HG03558 (cell line): ENCODE data around the gene TRAFD1.
"Not testable (repeated sequence)": the region's sequence is repeated elsewhere in the genome, so short reads cannot be mapped to it uniquely, and the experiment has no call there.

Experiments used
- ATAC-seq: cut with Tn5 transposase; IDR thresholded peaks from one replicate; pipeline ENCODE4 v1.9.1; 2021; ENCODE audit warnings: moderate number of reproducible peaks; ENCODE audit not compliant: unreplicated experiment; ENCODE audit errors: extremely low read depth

TRAFD1 gene, protein sequence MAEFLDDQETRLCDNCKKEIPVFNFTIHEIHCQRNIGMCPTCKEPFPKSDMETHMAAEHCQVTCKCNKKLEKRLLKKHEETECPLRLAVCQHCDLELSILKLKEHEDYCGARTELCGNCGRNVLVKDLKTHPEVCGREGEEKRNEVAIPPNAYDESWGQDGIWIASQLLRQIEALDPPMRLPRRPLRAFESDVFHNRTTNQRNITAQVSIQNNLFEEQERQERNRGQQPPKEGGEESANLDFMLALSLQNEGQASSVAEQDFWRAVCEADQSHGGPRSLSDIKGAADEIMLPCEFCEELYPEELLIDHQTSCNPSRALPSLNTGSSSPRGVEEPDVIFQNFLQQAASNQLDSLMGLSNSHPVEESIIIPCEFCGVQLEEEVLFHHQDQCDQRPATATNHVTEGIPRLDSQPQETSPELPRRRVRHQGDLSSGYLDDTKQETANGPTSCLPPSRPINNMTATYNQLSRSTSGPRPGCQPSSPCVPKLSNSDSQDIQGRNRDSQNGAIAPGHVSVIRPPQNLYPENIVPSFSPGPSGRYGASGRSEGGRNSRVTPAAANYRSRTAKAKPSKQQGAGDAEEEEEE

DNA sequence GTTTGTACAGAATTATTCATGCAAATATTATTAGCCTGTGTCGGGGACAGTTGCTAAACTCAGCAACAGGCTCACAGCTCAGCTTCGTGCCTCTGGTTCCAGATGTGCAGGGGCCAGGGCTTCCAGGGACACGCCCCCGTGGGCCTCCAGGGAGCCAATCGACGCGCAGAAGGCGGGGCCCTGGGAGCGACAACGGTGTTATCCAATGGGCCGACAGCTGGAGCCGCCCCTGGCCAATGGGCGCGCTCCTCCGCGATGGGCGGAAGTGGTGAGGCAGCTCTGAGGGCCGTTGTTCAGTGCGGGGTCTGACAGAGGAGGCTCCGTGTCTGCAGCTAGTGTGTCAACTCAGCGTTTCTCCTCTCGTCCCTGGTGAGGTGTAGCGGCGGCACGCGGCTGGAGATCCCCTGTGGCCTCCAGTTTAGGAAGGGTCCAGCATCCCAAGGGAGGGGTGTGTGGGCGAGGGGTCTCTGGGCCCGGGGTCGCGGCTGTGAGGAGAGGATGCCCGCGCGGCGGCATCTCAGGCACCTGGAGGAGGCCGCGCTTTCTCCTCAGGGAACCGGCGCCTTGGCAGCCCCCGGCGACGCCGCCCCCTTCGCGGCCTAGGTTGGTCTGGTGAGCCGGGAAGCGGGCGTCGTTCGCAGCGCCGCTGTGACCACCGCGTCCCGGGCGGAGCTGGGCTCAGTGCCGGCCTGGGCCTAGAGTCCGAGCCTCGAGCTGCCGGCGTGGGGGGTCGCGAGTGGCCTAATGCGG lies at the start of gene TRAFD1:
Gene TRAFD1 (plus strand): TSS at position 311 of the 750 bp plus-strand sequence. CDS start 4,963 bp downstream, outside the sequence.
- ATAC-seq: peak; percentile 74

DNA sequence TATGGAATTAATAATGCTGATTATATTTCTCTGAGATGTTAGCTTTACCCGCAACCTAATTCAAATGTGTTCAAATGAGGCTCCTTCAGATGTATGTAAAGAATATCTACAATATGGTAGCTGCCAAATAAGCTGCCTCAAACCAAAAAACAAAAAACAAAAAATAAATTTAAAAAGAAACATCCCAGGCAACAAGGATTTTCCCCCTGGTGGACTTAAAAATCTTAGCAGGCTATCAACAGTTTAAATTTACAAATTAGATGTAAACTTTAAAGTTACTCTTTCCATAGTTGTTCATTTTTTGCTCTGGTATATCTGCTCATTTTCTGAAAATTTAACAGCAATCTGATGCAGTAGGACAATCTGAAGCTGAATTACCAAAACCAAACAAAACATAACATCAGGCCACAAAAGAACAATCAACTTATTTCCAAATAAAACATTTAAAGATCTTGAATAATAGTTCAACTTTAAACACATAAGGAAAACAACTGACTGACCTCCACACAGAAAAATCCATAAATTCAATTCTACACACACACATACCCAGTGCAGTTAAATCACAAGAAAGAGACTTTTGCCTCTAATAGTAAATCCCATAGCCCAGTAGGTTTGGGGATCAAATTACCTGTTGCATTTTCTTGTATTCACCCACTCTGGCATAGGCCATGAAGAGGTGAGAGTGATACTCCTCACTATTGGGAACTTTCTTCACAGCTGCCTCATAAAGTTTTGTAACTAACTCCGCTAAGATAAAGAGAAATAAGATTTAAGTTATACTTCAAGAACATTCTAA lies 38.1 kb upstream of the TRAFD1 start:
- no peak for ATAC-seq

DNA sequence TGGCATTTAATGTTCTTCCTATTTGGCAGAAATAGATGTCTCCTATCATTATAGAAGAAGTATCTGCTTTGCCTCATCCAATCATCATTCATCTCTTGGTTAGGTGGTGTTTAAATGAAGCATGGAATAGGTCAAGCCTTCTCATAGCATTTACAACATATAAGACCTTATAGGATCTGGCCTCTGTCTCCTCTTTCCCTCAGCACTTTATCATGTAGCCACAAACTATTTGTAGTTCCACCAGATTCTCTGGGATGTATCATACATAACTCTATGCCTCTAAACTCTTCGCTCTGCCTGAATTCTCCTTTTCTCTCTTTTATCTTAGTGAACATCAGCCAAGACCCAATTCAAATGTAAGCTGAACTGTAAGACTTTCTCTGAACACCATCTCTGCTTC lies 37.5 kb upstream of the TRAFD1 start:
- no peak for ATAC-seq

DNA sequence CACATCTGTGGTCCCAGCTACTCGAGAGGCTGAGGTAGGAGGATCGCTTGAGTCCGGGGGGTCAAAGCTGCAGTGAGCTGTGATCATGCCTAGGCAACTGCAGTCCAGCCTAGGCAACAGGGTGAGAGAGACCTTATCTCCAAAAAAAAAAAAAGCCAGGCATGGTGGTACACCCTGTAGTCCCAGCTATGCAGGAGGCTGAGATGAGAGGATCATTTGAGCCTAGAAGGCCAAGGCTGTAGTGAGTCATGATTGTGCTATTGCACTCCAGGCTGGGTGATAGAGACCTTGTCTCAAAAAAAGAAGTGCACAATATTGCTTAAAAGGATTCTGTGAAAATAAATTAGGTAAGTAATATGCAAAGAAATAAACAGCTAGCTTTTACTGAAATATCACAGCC lies 33.8 kb upstream of the TRAFD1 start:
- ATAC-seq: no peak

DNA sequence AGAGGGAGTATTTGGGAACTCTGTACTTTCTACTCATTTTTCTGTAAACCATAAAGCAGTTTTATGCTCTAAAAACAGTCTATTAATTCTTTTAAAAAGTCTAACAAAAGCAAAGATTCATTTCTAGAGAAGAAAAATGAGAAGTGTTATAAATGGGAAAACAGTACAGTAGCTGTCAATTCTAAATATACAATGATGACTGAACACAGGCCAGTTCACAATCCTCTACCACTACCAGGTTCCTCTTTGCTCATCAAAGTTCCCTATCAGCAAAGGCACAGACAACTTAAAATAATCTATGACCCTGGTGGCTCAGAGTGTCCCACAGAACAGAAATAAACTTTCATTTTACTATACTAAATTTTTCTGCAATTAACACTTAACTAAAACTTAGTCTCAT lies 29.3 kb upstream of the TRAFD1 start:
- no peak for ATAC-seq

DNA sequence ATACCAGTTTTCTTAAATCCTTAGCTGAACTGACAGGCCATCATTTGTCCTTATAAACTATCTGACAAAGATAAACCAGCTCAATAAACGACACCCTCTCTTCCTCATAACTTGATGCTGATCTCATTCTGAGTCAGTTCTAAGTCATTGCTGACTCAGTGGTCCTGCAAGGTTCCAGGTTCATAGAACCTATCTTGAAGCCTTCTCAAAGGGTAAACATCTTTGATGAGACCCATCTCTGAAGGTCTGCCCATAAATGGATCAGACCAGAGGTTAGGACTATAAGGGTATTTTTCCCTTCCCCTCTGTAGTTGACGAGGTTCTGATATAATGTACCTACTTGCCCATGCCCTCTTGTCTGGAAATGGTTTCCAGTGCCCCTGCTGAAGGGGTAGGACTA lies 28.7 kb upstream of the TRAFD1 start:
- no peak for ATAC-seq

DNA sequence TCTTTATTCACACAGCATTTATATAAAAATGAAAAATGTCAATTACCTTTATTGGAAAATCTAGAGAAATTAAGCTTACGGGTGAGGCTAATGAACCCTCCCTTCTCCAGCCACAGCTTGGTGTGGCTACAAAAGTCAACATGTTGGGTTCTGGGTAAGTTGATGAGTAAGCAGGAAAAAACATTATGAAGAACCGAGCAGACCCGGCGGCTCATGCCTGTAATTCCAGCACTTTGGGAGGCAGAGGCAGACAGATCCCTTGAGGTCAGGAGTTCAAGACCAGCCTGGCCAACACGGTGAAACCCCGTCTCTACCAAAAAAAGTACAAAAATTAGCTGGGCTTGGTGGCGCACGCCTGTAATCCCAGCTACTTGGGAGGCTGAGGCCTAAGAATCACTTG lies 27.7 kb upstream of the TRAFD1 start:
- no peak for ATAC-seq

DNA sequence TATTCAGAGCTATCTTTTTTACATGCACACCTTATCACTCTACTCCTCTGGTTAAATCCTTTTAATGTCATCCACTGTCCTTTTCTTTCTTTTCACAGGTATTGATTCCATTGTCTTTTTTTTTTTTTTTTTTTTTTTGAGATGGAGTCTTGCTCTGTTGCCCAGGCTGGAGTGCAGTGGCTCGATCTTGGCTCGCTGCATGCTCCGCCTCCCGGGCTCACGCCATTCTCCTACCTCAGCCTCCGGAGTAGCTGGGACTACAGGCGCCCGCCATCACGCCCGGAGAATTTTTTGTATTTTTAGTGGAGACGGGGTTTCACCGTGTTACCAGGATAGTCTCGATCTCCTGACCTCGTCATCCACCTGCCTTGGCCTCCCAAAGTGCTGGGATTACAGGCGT lies 24.9 kb upstream of the TRAFD1 start:
- ATAC-seq: not testable (repeated sequence)

DNA sequence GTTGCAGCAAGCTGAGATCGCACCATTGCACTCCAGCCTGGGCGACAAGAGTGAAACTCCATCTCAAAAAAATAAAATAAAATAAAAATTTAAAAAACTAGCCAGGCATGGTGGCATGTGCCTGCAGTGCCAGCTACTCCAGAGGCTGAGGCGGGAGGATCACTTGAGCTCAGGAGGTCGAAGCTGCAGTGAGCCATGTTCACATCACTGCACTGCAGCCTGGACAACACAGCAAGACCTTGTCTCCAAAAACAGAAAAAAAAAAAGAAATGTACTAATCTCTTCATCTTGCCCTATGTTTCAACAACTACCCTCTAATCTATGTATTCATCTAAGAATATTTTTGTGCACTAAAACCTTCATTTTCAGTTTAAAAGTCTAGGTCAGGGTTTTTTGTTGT lies 23.2 kb upstream of the TRAFD1 start:
- no peak for ATAC-seq

DNA sequence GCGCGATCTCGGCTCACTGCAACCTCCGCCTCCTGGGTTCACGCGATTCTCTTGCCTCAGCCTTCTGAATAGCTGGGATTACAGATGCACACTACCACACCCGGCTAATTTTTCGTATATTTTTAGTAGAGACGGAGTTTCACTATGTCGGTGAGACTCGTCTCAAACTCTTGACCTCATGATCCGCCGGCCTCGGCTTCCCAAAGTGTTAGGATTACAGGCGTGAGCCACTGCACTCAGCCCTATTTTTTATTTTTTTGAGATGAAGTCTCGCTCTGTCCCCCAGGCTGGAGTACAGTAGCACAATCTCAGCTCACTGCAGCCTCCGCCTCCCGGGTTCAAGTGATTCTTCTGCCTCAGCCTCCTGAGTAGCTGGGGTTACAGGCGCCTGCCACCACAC lies 22.6 kb upstream of the TRAFD1 start:
- ATAC-seq: not testable (repeated sequence)

DNA sequence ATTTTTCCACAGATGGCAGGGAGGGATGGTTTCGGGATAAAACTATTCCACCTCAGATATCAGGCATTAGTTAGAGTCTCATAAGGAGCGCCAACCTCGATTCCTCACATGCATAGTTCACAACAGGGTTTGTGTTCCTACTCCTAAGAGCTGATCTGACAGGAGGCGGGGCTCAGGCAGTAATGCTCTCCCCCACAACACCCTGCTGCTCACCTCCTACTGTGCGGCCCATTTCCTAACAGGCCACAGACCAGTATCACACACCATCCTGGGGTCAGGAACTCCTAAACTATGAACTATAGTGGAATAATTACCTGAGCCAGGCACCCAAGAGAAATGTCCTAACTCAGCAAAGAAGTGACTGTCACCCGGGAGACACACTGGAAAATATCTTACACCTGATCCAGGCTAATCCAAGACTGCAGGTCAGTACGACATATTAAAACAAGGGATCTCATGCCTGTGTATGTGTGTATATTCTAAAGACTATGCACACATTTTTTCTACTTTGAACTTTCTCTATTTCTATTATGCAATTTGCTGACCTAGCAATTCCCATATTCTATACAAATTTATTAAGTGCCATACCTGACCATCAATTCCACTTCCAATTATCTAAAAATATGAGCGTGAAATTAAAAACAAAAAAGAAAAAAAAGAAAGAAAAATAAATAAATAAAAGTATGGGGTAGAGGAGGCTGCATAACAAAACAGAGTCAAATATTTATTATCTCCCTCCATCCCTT lies 21.4 kb upstream of the TRAFD1 start:
- no peak for ATAC-seq

DNA sequence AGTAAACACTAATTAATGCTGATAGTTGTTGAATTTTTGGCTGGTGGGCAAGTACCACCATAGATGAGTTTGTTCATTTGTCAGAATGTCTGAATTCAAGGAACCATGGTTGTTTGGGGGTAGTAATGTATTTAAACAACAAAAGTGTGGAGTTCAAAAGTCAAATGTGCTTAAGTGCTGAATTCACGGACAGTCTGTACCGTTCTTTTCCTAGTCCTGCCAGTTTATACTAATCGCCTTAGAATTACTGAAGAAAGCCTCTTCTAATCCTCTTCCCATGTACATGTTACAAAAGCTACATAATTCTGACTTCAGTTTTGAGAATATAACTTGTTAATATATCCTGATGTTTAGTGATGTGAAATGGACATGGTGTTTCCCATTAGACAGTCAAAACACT lies 19.5 kb upstream of the TRAFD1 start:
- ATAC-seq: no peak

DNA sequence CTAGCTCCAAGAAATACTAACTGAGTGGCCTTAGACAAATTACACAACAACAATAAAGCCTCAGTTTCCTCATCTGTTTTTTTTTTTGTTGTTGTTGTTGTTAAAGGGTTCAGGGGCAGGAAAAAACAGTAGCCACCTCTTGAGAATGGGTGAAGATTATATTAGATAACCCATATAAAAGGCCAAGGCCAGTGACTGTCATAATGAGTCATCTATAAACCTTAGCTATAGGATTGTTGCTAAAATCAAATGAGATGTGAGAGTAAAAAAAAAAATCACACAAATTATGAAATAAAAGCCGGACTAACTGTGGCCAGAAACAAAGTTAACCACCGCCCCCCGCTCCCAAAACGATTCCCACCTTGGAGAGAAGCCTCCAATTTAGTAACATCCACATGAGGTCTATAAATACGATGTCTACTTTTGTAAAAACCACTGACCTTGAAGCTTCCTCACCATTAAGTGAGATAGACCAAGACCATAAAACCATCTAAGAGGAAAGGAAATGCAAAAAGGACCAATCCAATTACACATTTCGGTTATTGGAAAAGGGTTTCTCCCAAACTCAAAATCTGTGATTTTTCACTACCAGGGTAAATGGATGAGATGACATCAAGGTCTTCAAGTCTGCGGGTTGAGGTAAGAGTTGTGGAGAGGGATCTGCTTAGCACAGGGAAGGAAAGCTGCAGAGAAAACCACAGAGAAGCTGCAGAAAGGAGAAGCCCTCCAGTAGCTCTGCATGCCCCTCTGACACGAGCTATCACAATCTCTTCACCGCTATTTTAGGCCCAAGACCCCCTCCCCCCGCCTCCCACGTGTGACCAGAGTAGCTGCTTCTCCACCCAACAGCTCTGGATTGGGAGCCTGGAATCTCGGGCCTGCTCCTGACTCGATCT lies 17.8 kb upstream of the TRAFD1 start:
- ATAC-seq: no peak

DNA sequence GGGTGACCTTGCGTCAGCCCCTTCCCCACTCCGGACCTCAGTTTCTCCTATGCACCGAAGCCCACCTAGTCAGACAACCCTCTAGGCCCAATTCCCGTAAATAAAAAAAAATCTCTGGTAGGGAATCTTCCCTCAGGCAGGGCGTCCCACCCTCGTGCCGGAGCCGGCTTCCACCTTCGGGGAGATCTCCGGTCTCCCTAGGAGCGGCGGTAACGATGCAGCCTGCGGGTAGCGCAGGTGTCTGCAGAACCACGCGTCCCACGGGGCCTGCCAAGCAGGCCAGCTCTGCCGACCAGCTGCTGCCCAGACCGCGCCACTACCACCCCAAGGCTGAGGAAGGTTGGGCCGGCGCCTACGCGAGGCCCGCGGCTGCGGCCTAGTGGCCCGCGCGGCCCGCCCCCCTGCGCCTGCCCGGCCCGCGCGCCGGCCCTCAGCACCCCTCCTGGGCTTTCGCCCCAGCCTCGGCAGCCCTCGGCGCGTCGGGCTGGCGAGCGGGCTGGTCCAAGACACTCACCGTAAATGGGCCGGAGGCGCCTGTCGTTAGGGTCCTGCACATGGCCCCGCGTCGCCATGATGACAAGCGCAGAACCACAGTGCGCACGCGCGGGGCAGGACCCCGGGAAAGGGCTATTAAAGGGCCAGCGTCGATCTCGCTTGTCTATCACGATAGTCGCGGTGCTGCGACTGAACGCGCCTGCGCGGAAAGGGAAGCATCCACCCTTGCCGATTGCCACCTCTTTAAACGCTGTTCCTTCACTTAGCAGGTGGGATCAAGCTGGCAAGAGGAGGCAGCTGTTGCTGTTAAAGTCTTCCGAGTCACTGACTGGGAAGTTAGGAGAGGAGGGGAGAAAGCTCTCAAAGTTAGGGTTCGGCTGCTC lies 16.9 kb upstream of the TRAFD1 start, which contains the start of gene NAA25:
Gene NAA25 (minus strand): TSS at position 582 of the 878 bp plus-strand sequence. CDS start 10 bp downstream, at position 572.
- peak; percentile 56 for ATAC-seq

DNA sequence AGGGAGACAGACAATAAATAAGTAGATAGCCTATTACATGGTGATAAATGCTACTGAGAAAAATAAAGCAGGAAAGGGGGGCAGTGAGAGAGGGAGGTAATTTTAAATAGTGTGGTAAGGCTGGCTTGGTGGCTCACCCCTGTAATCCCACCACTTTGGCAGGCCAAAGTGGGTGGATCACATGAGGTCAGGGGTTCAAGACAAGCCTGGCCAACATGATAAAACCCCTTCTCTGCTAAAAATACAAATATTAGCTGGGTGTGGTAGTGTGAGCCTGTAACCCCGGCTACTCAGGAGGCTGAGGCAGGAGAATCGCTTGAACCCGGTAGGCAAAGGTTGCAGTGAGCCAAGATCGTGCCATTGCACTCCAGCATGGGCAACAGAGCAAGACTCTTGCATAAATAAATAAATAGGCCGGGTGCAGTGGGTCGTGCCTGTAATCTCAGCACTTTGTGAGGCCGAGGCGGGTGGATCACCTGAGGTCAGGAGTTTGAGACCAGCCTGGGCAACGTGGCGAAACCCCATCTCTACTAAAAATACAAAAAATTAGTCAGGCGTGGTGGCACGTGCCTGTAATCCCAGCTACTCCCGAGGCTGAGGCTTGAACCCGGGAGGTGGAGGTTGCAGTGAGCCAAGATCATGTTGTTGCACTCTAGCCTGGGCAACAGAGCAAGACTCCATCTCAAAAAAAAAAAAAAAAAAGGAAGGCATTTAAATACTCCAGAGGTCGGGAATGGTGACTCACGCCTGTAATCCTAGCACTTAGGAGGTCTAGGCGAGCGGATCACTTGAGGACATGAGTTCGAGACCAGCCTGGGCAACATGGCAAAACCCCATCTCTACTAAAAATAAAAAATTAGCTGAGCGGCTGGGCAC lies 14.3 kb upstream of the TRAFD1 start:
- not testable (repeated sequence) for ATAC-seq

DNA sequence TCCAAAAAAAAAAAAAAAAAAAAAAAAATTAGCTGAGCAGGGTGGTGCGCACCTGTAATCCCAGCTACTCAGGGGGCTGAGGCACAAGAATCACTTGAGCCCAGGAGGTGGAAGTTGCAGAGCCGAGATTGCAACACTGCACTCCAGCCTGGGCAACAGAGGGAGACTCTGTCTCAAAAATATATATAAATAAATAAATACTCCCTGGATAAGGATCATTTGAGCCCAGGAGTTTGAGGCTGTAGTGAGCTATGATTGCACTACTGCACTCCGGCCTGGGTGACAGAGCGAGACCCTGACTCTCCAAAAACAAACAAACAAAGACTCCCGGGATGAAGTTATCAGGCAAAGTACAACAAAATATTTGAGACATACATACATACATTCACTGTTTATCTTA lies 13.4 kb upstream of the TRAFD1 start:
- ATAC-seq: no peak
